IMR-90 (cell line): ENCODE measurements around the gene ZBTB47. TPM values are rescaled to one million over a fixed set of nuclear protein-coding genes. Genes with fewer than 3 reads are reported as not detected.

Source experiments
- ATAC-seq: fragments of 200-7000 bp; cut with Tn5 transposase; 2 replicates; pipeline ENCODE4 v1.9.1; 2020; ENCODE audit warnings: low read depth, mild to moderate bottlenecking, moderate library complexity
- BruUV-seq: library from RNA; stranded (reverse); fragments of 400-500 nt; replicated peaks from 2 replicates; lab custom pipeline; 2021; lab: Mats Ljungman, UMichigan
- CTCF ChIA-PET: fragments of 300-600 bp; formaldehyde crosslinking; extraction: SDS; loops from one replicate; lab custom pipeline; 2021; ENCODE audit warnings: antibody characterized with exemption; lab: Yijun Ruan, JAX
- POLR2A ChIA-PET: fragments of 300-600 bp; sonication (Branson Sonifier 250); formaldehyde crosslinking; loops from one replicate; lab custom pipeline; 2022; ENCODE audit warnings: antibody characterized with exemption; ENCODE audit not compliant: unreplicated experiment; lab: Charles Lee
- DNase-seq: peaks from one replicate; pipeline ENCODE4 v3.0.0; 2013
- H2AFZ ChIP-seq: replicated peaks from 2 replicates; pipeline ENCODE3; 2013; ENCODE audit warnings: low read length, mild to moderate bottlenecking; ENCODE audit not compliant: poor library complexity
- H2AK5ac ChIP-seq: 2 replicates; pipeline ENCODE4 v1.6.1; 2013; ENCODE audit warnings: low read depth, low read length, inconsistent platforms
- H2AK9ac ChIP-seq: replicated peaks from 2 replicates; pipeline ENCODE3; 2013; ENCODE audit warnings: mild to moderate bottlenecking, low read depth, low read length, moderate library complexity; ENCODE audit not compliant: poor library complexity
- H2BK120ac ChIP-seq: 2 replicates; pipeline ENCODE4 v1.6.1; 2013; ENCODE audit warnings: low read depth, low read length, inconsistent platforms
- H2BK15ac ChIP-seq: 3 replicates; pipeline ENCODE4 v1.6.1; 2013; ENCODE audit warnings: low read depth, low read length, inconsistent platforms
- H2BK20ac ChIP-seq: 2 replicates; pipeline ENCODE4 v1.6.1; 2013; ENCODE audit warnings: low read depth, mild to moderate bottlenecking, inconsistent platforms, low read length, moderate library complexity
- H2BK5ac ChIP-seq: 2 replicates; pipeline ENCODE4 v1.6.1; 2013; ENCODE audit warnings: mild to moderate bottlenecking, low read depth, low read length, inconsistent platforms; ENCODE audit not compliant: poor library complexity, severe bottlenecking
- H3K14ac ChIP-seq: replicated peaks from 2 replicates; pipeline ENCODE4 v1.6.1; 2013; ENCODE audit warnings: low read depth, low read length, inconsistent platforms
- H3K18ac ChIP-seq: 2 replicates; pipeline ENCODE4 v1.6.1; 2013; ENCODE audit warnings: low read depth, low read length, control low read depth
- H3K23ac ChIP-seq: 2 replicates; pipeline ENCODE4 v1.6.1; 2013; ENCODE audit warnings: low read depth, low read length, inconsistent platforms
- H3K27ac ChIP-seq: 2 replicates; pipeline ENCODE4 v1.5.1; 2013; ENCODE audit warnings: mild to moderate bottlenecking, control low read depth, low read length; ENCODE audit not compliant: insufficient read depth
- H3K27me3 ChIP-seq: 2 replicates; pipeline ENCODE4 v1.6.1; 2013; ENCODE audit warnings: low read length; ENCODE audit not compliant: control insufficient read depth, insufficient read depth
- H3K36me3 ChIP-seq: 2 replicates; pipeline ENCODE4 v1.6.1; 2013; ENCODE audit warnings: low read length, mixed read lengths; ENCODE audit not compliant: control insufficient read depth, insufficient read depth
- H3K4ac ChIP-seq: 2 replicates; pipeline ENCODE4 v1.6.1; 2013; ENCODE audit warnings: low read depth, low read length, inconsistent platforms
- H3K4me1 ChIP-seq: 2 replicates; pipeline ENCODE4 v1.6.1; 2013; ENCODE audit warnings: low read length, mixed read lengths; ENCODE audit not compliant: control insufficient read depth, insufficient read depth
- H3K4me2 ChIP-seq: 2 replicates; pipeline ENCODE4 v1.6.1; 2013; ENCODE audit warnings: low read depth, mild to moderate bottlenecking, control low read depth, low read length, moderate library complexity
- H3K4me3 ChIP-seq: 2 replicates; pipeline ENCODE4 v1.5.1; 2013; ENCODE audit warnings: low read depth, mild to moderate bottlenecking, control low read depth, low read length, moderate library complexity; ENCODE audit not compliant: insufficient read depth
- H3K56ac ChIP-seq: 2 replicates; pipeline ENCODE4 v1.6.1; 2013; ENCODE audit warnings: low read length, inconsistent platforms; ENCODE audit not compliant: insufficient read depth; ENCODE audit errors: extremely low read depth
- H3K79me1 ChIP-seq, 2 experiments: 2 replicates each; pipeline ENCODE4 v1.6.1; 2013; ENCODE audit warnings: low read length in 2 of 2, inconsistent platforms in 1 of 2, low read depth in 1 of 2
- H3K9ac ChIP-seq: 2 replicates; pipeline ENCODE4 v1.6.1; 2013; ENCODE audit warnings: low read depth, low read length, control low read depth
- H3K9me1 ChIP-seq: 2 replicates; pipeline ENCODE4 v1.6.1; 2013; ENCODE audit warnings: low read length, inconsistent platforms; ENCODE audit not compliant: insufficient read depth
- H3K9me3 ChIP-seq: 2 replicates; pipeline ENCODE4 v1.6.1; 2013; ENCODE audit warnings: low read length; ENCODE audit not compliant: control insufficient read depth, insufficient read depth
- H4K20me1 ChIP-seq: 2 replicates; pipeline ENCODE4 v1.6.1; 2013; ENCODE audit warnings: low read length, inconsistent platforms; ENCODE audit not compliant: insufficient read depth
- H4K5ac ChIP-seq: 2 replicates; pipeline ENCODE4 v1.6.1; 2013; ENCODE audit warnings: mild to moderate bottlenecking, low read depth, low read length, control low read depth
- H4K8ac ChIP-seq, 2 experiments: 2 replicates each; pipeline ENCODE4 v1.6.1; 2013; ENCODE audit warnings: low read depth in 2 of 2, low read length in 2 of 2, control low read depth in 1 of 2, inconsistent platforms in 1 of 2
- H4K91ac ChIP-seq: 2 replicates; pipeline ENCODE4 v1.6.1; 2013; ENCODE audit warnings: low read depth, low read length, inconsistent platforms; ENCODE audit not compliant: insufficient read depth
- BHLHE40 ChIP-seq: fragments of 150-350 bp; IDR thresholded peaks from 2 replicates; pipeline ENCODE4 v1.6.1; 2016; ENCODE audit warnings: mild to moderate bottlenecking, low read depth, low read length
- CEBPB ChIP-seq: IDR thresholded peaks from 2 replicates; pipeline ENCODE4 v1.6.1; 2012; ENCODE audit warnings: low read depth, low read length, improper control_type of control experiment
- CHD1 ChIP-seq: IDR thresholded peaks from 2 replicates; pipeline ENCODE4 v1.6.1; 2012; ENCODE audit warnings: low read depth, low read length, improper control_type of control experiment
- CTCF ChIP-seq: conservative IDR thresholded peaks from 2 replicates; pipeline ENCODE4 v1.5.1; 2012; ENCODE audit warnings: mild to moderate bottlenecking, low read depth, low read length, improper control_type of control experiment
- ELK1 ChIP-seq: fragments of 150-350 bp; IDR thresholded peaks from 2 replicates; pipeline ENCODE4 v1.6.1; 2016; ENCODE audit warnings: low read depth, mild to moderate bottlenecking, low read length, moderate library complexity, borderline replicate concordance
- FOS ChIP-seq: fragments of 150-350 bp; IDR thresholded peaks from 2 replicates; pipeline ENCODE4 v1.6.1; 2016; ENCODE audit warnings: low read depth, low read length
- MAFK ChIP-seq: IDR thresholded peaks from 2 replicates; pipeline ENCODE4 v1.6.1; 2012; ENCODE audit warnings: low read depth, low read length, improper control_type of control experiment
- MXI1 ChIP-seq: IDR thresholded peaks from 2 replicates; pipeline ENCODE4 v1.6.1; 2012; ENCODE audit warnings: low read depth, mild to moderate bottlenecking, low read length, moderate library complexity, borderline replicate concordance
- NFE2L2 ChIP-seq: fragments of 150-350 bp; IDR thresholded peaks from 2 replicates; pipeline ENCODE4 v1.6.1; 2016; ENCODE audit warnings: low read depth, mild to moderate bottlenecking, low read length
- POLR2A ChIP-seq: IDR thresholded peaks from 2 replicates; pipeline ENCODE4 v1.6.1; 2012; ENCODE audit warnings: mild to moderate bottlenecking, low read depth, low read length
- RCOR1 ChIP-seq: IDR thresholded peaks from 2 replicates; pipeline ENCODE4 v1.6.1; 2012; ENCODE audit warnings: mild to moderate bottlenecking, low read length, improper control_type of control experiment; ENCODE audit not compliant: insufficient replicate concordance
- RFX5 ChIP-seq: IDR thresholded peaks from 2 replicates; pipeline ENCODE4 v1.8.0; 2012; ENCODE audit warnings: low read depth, mild to moderate bottlenecking, low read length, moderate library complexity
- SMC3 ChIP-seq: fragments of 150-350 bp; IDR thresholded peaks from 2 replicates; pipeline ENCODE4 v1.6.1; 2016; ENCODE audit warnings: low read depth, mild to moderate bottlenecking, antibody characterized with exemption, low read length, moderate library complexity
- WGBS, 2 experiments: methylation state at CpG; one replicate each; pipeline versions ENCODE4 v1.1.5 to v1.1.7; 2013; ENCODE audit warnings: missing lambda C conversion rate in 2 of 2; ENCODE audit not compliant: insufficient read length in 1 of 2; ENCODE audit errors: extremely low coverage in 2 of 2; 5-methylcytosine and 5-hydroxymethylcytosine counted together
- dilution Hi-C: fragments of 300-500 bp; cut with HindIII; formaldehyde crosslinking; loops from one replicate; pipeline ENCODE4 v1.14.3; 2018; ENCODE audit warnings: low sequenced_read_pairs; ENCODE audit not compliant: unreplicated experiment
- in situ Hi-C: fragments of 300-500 bp; cut with MboI; formaldehyde crosslinking; loops from 3 replicates; pipeline ENCODE4 v1.14.3; 2019; ENCODE audit warnings: low sequenced_read_pairs, inconsistent platforms, mixed read lengths
- intact Hi-C: fragments of 100-400 bp; cut with micrococcal nuclease; formaldehyde crosslinking; loops from 2 replicates; pipeline ENCODE4 v1.10.0; 2022
- polyA plus RNA-seq, 3 experiments: library from polyadenylated mRNA; depleted of rRNA; stranded (reverse); fragments of >200 nt; gene quantifications; 2 replicates each; pipeline ENCODE4 v1.2.3, GENCODE V29; 2012; ENCODE audit warnings: low replicate concordance in 1 of 3
- total RNA-seq: library from RNA; depleted of rRNA; stranded (reverse); fragments of >200 nt; gene quantifications from 2 replicates; pipeline ENCODE4 v1.2.3, GENCODE V29; 2012

ZBTB47 gene
- total and polyA plus RNA-seq, 2 of the 4 experiments (the other 2 are of a cell fraction), result 10.9 to 16.8 TPM

DNA sequence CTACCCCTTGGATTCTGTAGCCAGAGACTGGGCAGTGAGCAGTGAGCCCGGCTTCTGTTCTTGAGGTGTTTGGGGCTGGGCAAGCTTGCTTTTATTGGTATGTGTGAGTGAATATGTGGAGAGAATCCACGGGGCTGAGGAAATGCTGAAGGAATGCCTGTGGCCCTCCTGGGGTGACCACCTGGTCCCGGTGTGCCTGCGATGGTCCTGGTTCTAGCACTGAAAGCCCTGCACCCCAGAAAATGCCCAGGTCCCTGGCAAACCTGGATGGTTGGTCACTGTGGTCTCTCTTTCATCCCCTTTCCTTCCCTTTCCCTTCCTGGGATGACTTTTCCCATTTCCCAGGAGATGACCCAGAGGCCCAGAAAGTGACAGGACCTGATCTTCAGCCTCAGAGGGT lies 4.2 kb downstream of the ZBTB47 start (continued):
- TF ChIP-seq MAFK (no peak), CEBPB (no peak), POLR2A (no peak), RFX5 (no peak), SMC3 (no peak), BHLHE40 (no peak), MXI1 (no peak)

GRCh38 chr3:42658091-42658770 lies 4.7 kb downstream of the ZBTB47 start:
- Histone ChIP-seq H2BK20ac (no peak overlapping the region), H2AK9ac (peak overlapping the region; percentile 1), H4K5ac (no peak overlapping the region), H4K8ac (no peak overlapping the region), H2AFZ (no peak overlapping the region), H3K4ac (no peak overlapping the region), H2BK5ac (no peak overlapping the region), H3K27ac (no peak overlapping the region), H2BK15ac (no peak overlapping the region), H2AK5ac (no peak overlapping the region), H3K79me1 (peaks cover 15 to 55% of the 10 kb centered on the region in 2 experiments), H3K36me3 (peaks cover 21% of the 10 kb centered on the region; the same call in 1 of the 2 replicates), H3K23ac (no peak overlapping the region), H3K14ac (no peak overlapping the region), H4K20me1 (peaks cover 30% of the 10 kb centered on the region), H3K4me3 (no peak overlapping the region), H3K9ac (no peak overlapping the region), H3K18ac (no peak overlapping the region), H3K56ac (no peak overlapping the region), H3K27me3 (no peaks in the 10 kb centered on the region), H2BK120ac (no peak overlapping the region), H3K4me1 (peaks cover 15% of the 10 kb centered on the region), H3K4me2 (no peak overlapping the region), H3K9me1 (peaks cover 31% of the 10 kb centered on the region), H3K9me3 (no peaks in the 10 kb centered on the region), H4K91ac (no peak overlapping the region)
- POLR2A ChIA-PET, result no interaction called here
- DNase-seq (no peak), ATAC-seq (no peak)
- CTCF ChIA-PET, result no interaction called here
- intact Hi-C loops, result loop anchor here (5.0 kb wide), 1 partner anchor 566 kb away; the partner anchor contains the start of gene TRAK1
- no peak for TF ChIP-seq CTCF
- no peak for TF ChIP-seq NFE2L2
- TF ChIP-seq SMC3, result no peak
- no peak for TF ChIP-seq ELK1
- TF ChIP-seq RCOR1, result no peak
- no peak for TF ChIP-seq MXI1
- TF ChIP-seq FOS, result no peak
- no peak for TF ChIP-seq CHD1
- TF ChIP-seq MAFK, result no peak
- TF ChIP-seq CEBPB, result no peak
- 91% methylated on average over 27 of the region's 34 CpGs; no CpG with 5 or more reads in 1 of the 2 experiments for WGBS, 2 experiments
- dilution Hi-C loops, result no loop called here
- in situ Hi-C loops, result no loop called here
- BruUV-seq, result no TSS peak
